WI38 (cell line): Measurements from ENCODE around the gene SOX10.

ENCODE experiments used
- H3K4me3 ChIP-seq: 2 replicates; pipeline ENCODE4 v1.5.1; 2011; ENCODE audit warnings: low read depth, mild to moderate bottlenecking, control low read depth, low read length
- CTCF ChIP-seq: IDR thresholded peaks from 2 replicates; pipeline ENCODE4 v1.5.1; 2012; ENCODE audit warnings: low read depth, mild to moderate bottlenecking, control low read depth, low read length

Gene SOX10

GRCh38 chr22:37924386-37925065 is 59.8 kb downstream of the SOX10 start:
- no peak overlapping the region for H3K4me3 ChIP-seq
- no peak for TF ChIP-seq CTCF

- no peak overlapping the region for H3K4me3 ChIP-seq
- no peak for TF ChIP-seq CTCF
These were observed 60.4 kb downstream of the SOX10 start for GRCh38 chr22:37923927-37924326.
